ENCODE results near the gene CRYBG1. TPM values are rescaled to one million over a fixed set of nuclear protein-coding genes. Genes with fewer than 3 reads are reported as not detected.
A peak's percentile ranks its signal among the peaks of the same experiment; 100 is the strongest.

CRYBG1 gene
- polyA plus RNA-seq, 1 donor (not counting 4 experiments of a cell fraction or from before 2014, with no cell fraction given) = 54.7 TPM

- dilution Hi-C loops (cut with MboI; ENCODE audit: extremely low pct_ligation_motif_present, low sequenced_read_pairs) = no loop called here
- DNase-seq (ENCODE audit: low read depth, low spot score) (no peak), FAIRE-seq (peak; percentile 17)
- Histone ChIP-seq H3K79me2 (ENCODE audit: control insufficient read depth, insufficient read depth, low read length) (no peaks in the 10 kb centered on the region), H3K4me3 (ENCODE audit: control insufficient read depth in 2 of 3, extremely low read depth in 1 of 3, insufficient read depth in 2 of 3, low read depth in 1 of 3, low read length in 3 of 3) (no peak overlapping the region), H3K9ac (ENCODE audit: control insufficient read depth, extremely low read depth, insufficient read depth, low read length) (no peak overlapping the region), H3K27ac (ENCODE audit: control insufficient read depth, insufficient read depth, low read length) (no peak overlapping the region), H3K4me2 (ENCODE audit: control insufficient read depth, extremely low read depth, insufficient read depth, low read depth, low read length) (no peak overlapping the region), H3K4me1 (ENCODE audit: control insufficient read depth, extremely low read depth, insufficient read depth, low read length) (no peaks in the 10 kb centered on the region), H2AFZ (ENCODE audit: control insufficient read depth, low read length) (no peak overlapping the region), H3K36me3 (ENCODE audit: control insufficient read depth in 2 of 2, extremely low read depth in 1 of 2, insufficient read depth in 2 of 2, low read length in 2 of 2) (no peaks in the 10 kb centered on the region), H4K20me1 (ENCODE audit: control insufficient read depth, extremely low read depth, insufficient read depth, low read length) (no peaks in the 10 kb centered on the region), H3K27me3 (ENCODE audit: control insufficient read depth, extremely low read depth, insufficient read depth, low read length) (no peaks in the 10 kb centered on the region), H3K9me1 (ENCODE audit: control insufficient read depth, extremely low read depth, insufficient read depth, low read length) (no peaks in the 10 kb centered on the region), H3K9me3 (ENCODE audit: control insufficient read depth, low read depth, low read length) (no peaks in the 10 kb centered on the region)
- no peak for TF ChIP-seq CTCF (optimal IDR thresholded peaks at IDR 0.05 in 1 of 3, IDR thresholded peaks at IDR 0.05 in 1 of 3, conservative IDR thresholded peaks at IDR 0.05 in 1 of 3; ENCODE audit: extremely low read depth in 1 of 3, insufficient read depth in 2 of 3, low read length in 3 of 3)
These were observed 97.8 kb downstream of the CRYBG1 start for GRCh38 chr6:106458021-106458986.

GRCh38 chr6:106460481-106460880, 100.0 kb downstream of the CRYBG1 start:
- Histone ChIP-seq H3K9me3 (ENCODE audit: control insufficient read depth, low read depth, low read length) (no peaks in the 10 kb centered on the region), H3K79me2 (ENCODE audit: control insufficient read depth, insufficient read depth, low read length) (no peaks in the 10 kb centered on the region), H3K27me3 (ENCODE audit: control insufficient read depth, extremely low read depth, insufficient read depth, low read length) (no peaks in the 10 kb centered on the region), H4K20me1 (ENCODE audit: control insufficient read depth, extremely low read depth, insufficient read depth, low read length) (no peaks in the 10 kb centered on the region), H3K4me2 (ENCODE audit: control insufficient read depth, extremely low read depth, insufficient read depth, low read depth, low read length) (no peak overlapping the region), H2AFZ (ENCODE audit: control insufficient read depth, low read length) (no peak overlapping the region), H3K9ac (ENCODE audit: control insufficient read depth, extremely low read depth, insufficient read depth, low read length) (no peak overlapping the region), H3K9me1 (ENCODE audit: control insufficient read depth, extremely low read depth, insufficient read depth, low read length) (no peaks in the 10 kb centered on the region), H3K27ac (ENCODE audit: control insufficient read depth, insufficient read depth, low read length) (no peak overlapping the region), H3K4me1 (ENCODE audit: control insufficient read depth, extremely low read depth, insufficient read depth, low read length) (no peaks in the 10 kb centered on the region), H3K4me3 (ENCODE audit: control insufficient read depth in 2 of 3, extremely low read depth in 1 of 3, insufficient read depth in 2 of 3, low read depth in 1 of 3, low read length in 3 of 3) (no peak overlapping the region), H3K36me3 (ENCODE audit: control insufficient read depth in 2 of 2, extremely low read depth in 1 of 2, insufficient read depth in 2 of 2, low read length in 2 of 2) (no peaks in the 10 kb centered on the region)
- TF ChIP-seq CTCF (optimal IDR thresholded peaks at IDR 0.05 in 1 of 3, IDR thresholded peaks at IDR 0.05 in 1 of 3, conservative IDR thresholded peaks at IDR 0.05 in 1 of 3; ENCODE audit: extremely low read depth in 1 of 3, insufficient read depth in 2 of 3, low read length in 3 of 3) (no peak), EZH2 (IDR thresholded peaks at IDR 0.05; ENCODE audit: low read length) (no peak)
- DNase-seq (ENCODE audit: low read depth, low spot score) = no peak
- no peak for FAIRE-seq
- dilution Hi-C loops (cut with MboI; ENCODE audit: extremely low pct_ligation_motif_present, low sequenced_read_pairs) = no loop called here
